PFSK-1 (cell line): Measurements from ENCODE around the gene ACBD4.

Experiments
- FOXP2 ChIP-seq: optimal IDR thresholded peaks from 2 replicates; pipeline ENCODE3; 2011; ENCODE audit warnings: borderline replicate concordance, control low read depth, inconsistent platforms; ENCODE audit not compliant: insufficient read depth; ENCODE audit errors: extremely low read length, extremely low read depth
- POLR2AphosphoS5 ChIP-seq: IDR thresholded peaks from 2 replicates; pipeline ENCODE4 v1.6.1; 2012; ENCODE audit warnings: low read depth, mild to moderate bottlenecking, control low read depth, low read length, moderate library complexity
- SIN3A ChIP-seq: IDR thresholded peaks from 2 replicates; pipeline ENCODE4 v1.6.1; 2012; ENCODE audit warnings: mild to moderate bottlenecking, low read length, moderate library complexity, borderline replicate concordance; ENCODE audit not compliant: insufficient read depth
- TAF1 ChIP-seq: IDR thresholded peaks from 2 replicates; pipeline ENCODE4 v1.6.1; 2012; ENCODE audit warnings: low read length, control low read depth, borderline replicate concordance; ENCODE audit not compliant: insufficient read depth
- TF ChIP-seq, protein P1 (sequence below), 2 experiments: IDR thresholded peaks; 2 replicates each; pipeline versions ENCODE4 v1.6.1 to v1.8.0; 2011 to 2012; ENCODE audit warnings: low read depth in 2 of 2, low read length in 2 of 2, control low read depth in 1 of 2, inconsistent platforms in 1 of 2, mild to moderate bottlenecking in 1 of 2, moderate library complexity in 1 of 2; ENCODE audit not compliant: insufficient read depth in 1 of 2

The ACBD4 gene

DNA sequence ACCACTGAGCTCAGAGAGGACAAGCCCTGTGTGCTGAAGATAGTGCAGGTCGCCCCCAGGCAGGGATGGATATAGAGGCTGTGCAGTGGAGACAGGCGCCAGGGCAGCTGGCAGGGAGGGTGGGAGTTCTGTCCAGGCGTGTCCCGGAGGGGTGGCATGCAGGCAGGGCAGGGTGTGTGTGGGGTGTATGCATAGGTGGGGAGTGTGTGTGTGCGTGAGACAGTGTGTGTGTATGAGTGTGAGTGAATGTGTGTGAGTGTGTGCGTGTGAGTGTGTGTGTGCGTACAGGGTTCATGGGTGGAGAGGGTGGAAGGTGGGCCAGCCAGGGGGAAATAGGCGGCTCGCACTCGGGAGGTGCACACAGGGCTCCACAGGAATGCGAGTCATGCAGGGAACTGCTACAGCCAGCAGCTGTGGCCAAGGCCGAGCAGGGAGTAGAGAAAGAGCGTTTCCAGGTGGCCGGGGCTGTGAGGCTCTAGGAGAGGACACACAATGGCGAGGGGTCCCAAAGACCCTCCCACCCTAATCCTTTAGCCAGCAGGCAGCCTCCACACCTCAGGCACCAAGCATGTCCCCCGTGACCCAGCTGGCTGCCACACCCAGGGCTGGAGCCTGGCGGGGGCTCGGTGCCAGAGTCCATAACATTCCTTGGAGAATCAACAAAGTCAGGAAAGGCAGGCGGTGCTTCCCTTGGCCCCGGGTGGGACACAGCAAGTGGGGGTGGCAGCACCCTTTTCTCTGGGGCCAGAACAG is 7.8 kb upstream of the ACBD4 start:
- TF ChIP-seq, protein P1, sequence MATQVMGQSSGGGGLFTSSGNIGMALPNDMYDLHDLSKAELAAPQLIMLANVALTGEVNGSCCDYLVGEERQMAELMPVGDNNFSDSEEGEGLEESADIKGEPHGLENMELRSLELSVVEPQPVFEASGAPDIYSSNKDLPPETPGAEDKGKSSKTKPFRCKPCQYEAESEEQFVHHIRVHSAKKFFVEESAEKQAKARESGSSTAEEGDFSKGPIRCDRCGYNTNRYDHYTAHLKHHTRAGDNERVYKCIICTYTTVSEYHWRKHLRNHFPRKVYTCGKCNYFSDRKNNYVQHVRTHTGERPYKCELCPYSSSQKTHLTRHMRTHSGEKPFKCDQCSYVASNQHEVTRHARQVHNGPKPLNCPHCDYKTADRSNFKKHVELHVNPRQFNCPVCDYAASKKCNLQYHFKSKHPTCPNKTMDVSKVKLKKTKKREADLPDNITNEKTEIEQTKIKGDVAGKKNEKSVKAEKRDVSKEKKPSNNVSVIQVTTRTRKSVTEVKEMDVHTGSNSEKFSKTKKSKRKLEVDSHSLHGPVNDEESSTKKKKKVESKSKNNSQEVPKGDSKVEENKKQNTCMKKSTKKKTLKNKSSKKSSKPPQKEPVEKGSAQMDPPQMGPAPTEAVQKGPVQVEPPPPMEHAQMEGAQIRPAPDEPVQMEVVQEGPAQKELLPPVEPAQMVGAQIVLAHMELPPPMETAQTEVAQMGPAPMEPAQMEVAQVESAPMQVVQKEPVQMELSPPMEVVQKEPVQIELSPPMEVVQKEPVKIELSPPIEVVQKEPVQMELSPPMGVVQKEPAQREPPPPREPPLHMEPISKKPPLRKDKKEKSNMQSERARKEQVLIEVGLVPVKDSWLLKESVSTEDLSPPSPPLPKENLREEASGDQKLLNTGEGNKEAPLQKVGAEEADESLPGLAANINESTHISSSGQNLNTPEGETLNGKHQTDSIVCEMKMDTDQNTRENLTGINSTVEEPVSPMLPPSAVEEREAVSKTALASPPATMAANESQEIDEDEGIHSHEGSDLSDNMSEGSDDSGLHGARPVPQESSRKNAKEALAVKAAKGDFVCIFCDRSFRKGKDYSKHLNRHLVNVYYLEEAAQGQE (IDR thresholded peaks at IDR 0.05; ENCODE audit: insufficient read depth in 1 of 2, low read depth in 2 of 2, low read length in 2 of 2): no peak
- no peak for TF ChIP-seq FOXP2
- TF ChIP-seq POLR2AphosphoS5: no peak
- TF ChIP-seq SIN3A: no peak
- no peak for TF ChIP-seq TAF1

DNA sequence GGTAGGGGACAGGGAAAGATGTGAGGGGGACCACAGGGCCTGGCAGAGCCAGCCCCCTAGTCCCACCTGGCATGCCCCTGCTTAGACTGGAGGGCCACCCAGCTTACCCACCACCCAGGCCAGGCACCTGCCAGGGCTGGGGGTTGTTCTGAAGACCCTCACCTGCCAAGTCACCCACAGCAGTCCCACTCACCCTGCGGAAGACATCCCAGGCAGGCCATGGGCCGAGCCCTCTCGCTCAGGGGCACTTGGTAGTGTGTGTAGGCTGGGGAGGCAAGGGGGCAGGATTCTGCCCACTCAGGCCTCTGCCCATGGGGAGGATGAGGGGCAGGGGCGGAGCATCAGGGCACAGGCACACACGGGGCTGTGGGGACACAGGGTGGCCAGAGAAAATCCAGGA is 7.2 kb upstream of the ACBD4 start:
- TF ChIP-seq FOXP2 (no peak), POLR2AphosphoS5 (no peak), TAF1 (no peak), SIN3A (no peak)
- TF ChIP-seq, protein P1 (IDR thresholded peaks at IDR 0.05; ENCODE audit: insufficient read depth in 1 of 2, low read depth in 2 of 2, low read length in 2 of 2): no peak

DNA sequence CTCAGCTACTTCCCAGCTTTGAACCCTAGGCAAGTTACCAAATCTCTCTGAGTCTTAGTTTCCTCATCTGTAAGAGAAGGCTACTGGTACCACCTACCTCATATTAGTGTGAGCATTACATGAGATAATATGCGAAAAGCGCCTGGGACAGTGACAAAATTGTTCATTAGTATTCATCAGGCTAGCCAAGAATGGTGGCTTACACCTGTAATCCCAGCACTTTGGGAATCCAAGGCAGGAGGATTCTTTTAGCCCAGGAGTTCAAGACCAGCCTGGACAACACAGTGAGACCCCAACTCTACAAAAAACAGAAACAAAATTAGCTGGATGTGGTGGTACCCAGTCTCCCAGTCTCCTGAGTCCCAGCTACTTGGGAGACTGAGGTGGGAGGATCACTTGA is 6.5 kb upstream of the ACBD4 start:
- TF ChIP-seq TAF1 (no peak), POLR2AphosphoS5 (no peak), SIN3A (no peak), FOXP2 (no peak)
- TF ChIP-seq, protein P1 (IDR thresholded peaks at IDR 0.05; ENCODE audit: insufficient read depth in 1 of 2, low read depth in 2 of 2, low read length in 2 of 2): no peak

DNA sequence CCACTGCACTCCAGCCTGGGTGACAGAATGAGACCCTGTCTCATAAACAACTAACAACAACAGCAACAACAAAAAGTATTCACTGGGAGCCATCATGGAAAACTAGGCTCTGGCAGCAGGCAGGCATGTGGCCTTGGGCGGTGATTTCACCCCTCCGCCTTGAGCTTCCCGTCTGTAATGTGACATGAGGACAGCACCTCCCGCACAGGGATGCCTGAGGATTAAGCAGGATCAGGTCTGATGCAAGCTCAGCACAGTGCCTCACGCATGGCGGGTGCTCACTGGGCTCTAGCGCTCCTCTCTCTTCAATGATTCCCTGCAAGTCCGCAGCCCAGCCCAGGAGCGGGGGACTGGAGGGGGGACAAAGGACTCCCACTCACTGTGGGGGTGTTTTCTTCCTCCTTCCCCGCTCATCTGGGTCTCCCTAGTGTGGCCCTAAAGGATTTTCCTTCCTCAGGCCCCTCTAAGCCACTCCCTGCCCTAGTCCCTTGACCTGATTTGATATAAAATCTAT is 6.0 kb upstream of the ACBD4 start:
- TF ChIP-seq POLR2AphosphoS5 (no peak), FOXP2 (no peak), SIN3A (no peak), TAF1 (no peak)
- TF ChIP-seq, protein P1 (IDR thresholded peaks at IDR 0.05; ENCODE audit: insufficient read depth in 1 of 2, low read depth in 2 of 2, low read length in 2 of 2): no peak
